Measurements from ENCODE around the gene SFRP2.

Gene SFRP2

GRCh38 chr4:153804722-153805121 is 15.8 kb upstream of the SFRP2 start:
- no peak for DNase-seq (ENCODE audit: low read depth, low spot score)
- no peak for TF ChIP-seq CTCF (IDR thresholded peaks at IDR 0.05; ENCODE audit: insufficient read depth, low read length, missing control alignments)
- CTCF ChIA-PET: no interaction called here
- no peak overlapping the region for H3K4me3 ChIP-seq (ENCODE audit: low read depth, low read length)
- POLR2A ChIA-PET: no interaction called here

DNA sequence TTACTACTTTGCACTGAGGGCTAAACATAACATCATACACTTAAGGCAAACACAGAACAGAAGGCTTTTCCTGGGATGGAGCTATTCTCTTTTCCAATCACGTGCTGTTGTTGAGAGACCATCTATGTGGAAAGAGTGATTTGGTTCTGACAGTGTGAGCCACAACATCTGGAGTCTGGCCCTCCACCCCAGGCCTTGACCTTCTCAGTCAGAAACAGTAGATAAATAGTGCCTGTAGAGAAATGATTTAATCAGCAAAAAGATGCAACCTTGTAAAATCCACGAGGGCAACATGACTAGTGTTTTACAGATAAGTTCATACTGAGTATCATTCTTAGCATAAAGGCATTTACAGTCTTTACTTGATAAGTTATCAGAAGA is 10.8 kb upstream of the SFRP2 start:
- ChIA-PET POLR2A (no interaction called here), CTCF (no interaction called here)
- DNase-seq (ENCODE audit: low read depth, low spot score): no peak
- no peak overlapping the region for H3K4me3 ChIP-seq (ENCODE audit: low read depth, low read length)
- TF ChIP-seq CTCF (IDR thresholded peaks at IDR 0.05; ENCODE audit: insufficient read depth, low read length, missing control alignments): no peak

- H3K4me3 ChIP-seq (ENCODE audit: low read depth, low read length): no peak overlapping the region
- ChIA-PET CTCF (no interaction called here), POLR2A (no interaction called here)
- no peak for TF ChIP-seq CTCF (IDR thresholded peaks at IDR 0.05; ENCODE audit: insufficient read depth, low read length, missing control alignments)
- DNase-seq (ENCODE audit: low read depth, low spot score): no peak
These were observed 10.2 kb upstream of the SFRP2 start for GRCh38 chr4:153798901-153799693.

- ChIA-PET CTCF (no interaction called here), POLR2A (no interaction called here)
- no peak for DNase-seq (ENCODE audit: low read depth, low spot score)
- H3K4me3 ChIP-seq (ENCODE audit: low read depth, low read length): no peak overlapping the region
- no peak for TF ChIP-seq CTCF (IDR thresholded peaks at IDR 0.05; ENCODE audit: insufficient read depth, low read length, missing control alignments)
These were observed 9.5 kb upstream of the SFRP2 start for GRCh38 chr4:153798420-153798819.

DNA sequence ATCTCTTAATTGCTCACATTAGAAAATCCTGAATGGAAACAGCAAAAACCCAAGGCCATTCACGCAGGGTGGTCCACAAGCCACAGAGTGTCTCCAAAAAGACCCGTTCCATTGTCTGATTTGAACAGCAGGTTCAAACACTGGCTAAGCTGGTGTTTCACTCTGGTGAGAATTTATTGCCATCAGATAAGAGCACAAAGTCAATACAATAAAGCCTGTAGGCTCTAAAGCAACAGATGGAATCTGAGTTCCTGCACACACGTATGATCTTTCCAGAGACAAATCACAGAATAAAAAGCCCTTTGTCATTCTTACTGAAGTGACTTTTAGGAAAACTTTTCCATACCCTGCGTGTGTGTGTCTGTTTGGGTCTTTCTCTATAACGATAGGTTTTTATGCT is 5.1 kb upstream of the SFRP2 start:
- CTCF ChIA-PET: no interaction called here
- no peak for DNase-seq (ENCODE audit: low read depth, low spot score)
- TF ChIP-seq CTCF (IDR thresholded peaks at IDR 0.05; ENCODE audit: insufficient read depth, low read length, missing control alignments): no peak
- H3K4me3 ChIP-seq (ENCODE audit: low read depth, low read length): no peak overlapping the region
- POLR2A ChIA-PET: no interaction called here

DNA sequence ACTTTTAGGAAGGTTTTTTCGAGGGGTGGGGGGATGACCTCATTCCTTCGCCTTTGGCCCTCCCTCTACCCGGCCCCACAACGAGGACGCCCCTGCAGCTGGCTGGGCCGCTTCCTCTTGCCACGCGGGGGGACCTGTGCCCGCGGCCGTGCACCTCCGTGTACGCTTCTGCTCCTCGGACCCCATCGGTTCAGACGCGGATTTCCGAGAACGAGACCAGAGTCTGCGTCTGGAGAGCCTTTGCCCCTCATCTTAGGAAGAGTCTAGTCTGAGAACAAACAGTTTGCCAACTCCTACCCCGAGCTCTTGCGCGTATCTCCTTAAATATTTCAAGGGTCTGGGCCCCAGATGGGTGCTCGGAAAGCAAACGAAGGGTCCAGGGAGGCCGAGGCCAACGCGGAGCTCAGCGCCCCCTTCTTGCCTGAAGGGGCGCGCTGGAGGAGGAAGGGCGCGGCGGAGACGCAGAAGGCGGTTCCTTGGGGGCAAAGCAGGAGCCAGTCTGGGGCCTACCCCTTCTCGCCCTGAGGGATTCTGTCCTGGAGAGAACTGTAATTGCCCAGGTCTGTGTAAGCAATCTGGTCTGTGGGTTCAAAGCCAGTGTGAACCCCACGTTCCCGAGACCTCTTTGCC is 3.9 kb upstream of the SFRP2 start:
- no peak for DNase-seq (ENCODE audit: low read depth, low spot score)
- no peak overlapping the region for H3K4me3 ChIP-seq (ENCODE audit: low read depth, low read length)
- CTCF ChIA-PET: no interaction called here
- no peak for TF ChIP-seq CTCF (IDR thresholded peaks at IDR 0.05; ENCODE audit: insufficient read depth, low read length, missing control alignments)
- POLR2A ChIA-PET: no interaction called here

All from AG04449 (cell line).